Measurements from ENCODE around the gene C1orf116. TPM values are rescaled to one million over a fixed set of nuclear protein-coding genes. Genes with fewer than 3 reads are reported as not detected.
A peak's percentile ranks its signal among the peaks of the same experiment; 100 is the strongest.

The C1orf116 gene
- total RNA-seq, 1 experiment from 2014 or later = 0.52 TPM

DNA sequence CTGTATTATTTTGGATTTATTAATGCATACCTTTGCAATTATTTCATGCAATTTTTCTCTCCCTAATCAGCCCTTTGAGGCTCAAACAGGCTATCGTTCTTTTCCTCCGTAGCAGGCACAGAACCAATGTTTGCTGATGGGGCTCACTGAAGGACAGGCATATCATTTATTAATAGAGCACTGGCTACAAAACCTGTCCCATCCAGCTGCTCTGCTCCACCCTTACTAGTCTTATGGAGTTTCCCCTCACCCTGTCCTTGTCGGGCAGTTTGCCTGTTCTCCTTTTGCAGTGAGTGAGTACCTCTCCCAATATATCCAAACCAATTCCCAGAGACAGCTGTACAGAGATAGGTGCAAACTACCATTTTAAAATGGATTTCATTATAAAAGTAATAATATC lies 45.7 kb downstream of the C1orf116 start:
- no peaks in the 10 kb centered on the region; the same call in 1 of the 2 replicates for H3K27me3 ChIP-seq (ENCODE audit: control insufficient read depth, insufficient read depth, low read length)
- no peak overlapping the region for H3K4me3 ChIP-seq (ENCODE audit: insufficient read depth, low read depth, low read length)
- DNase-seq = no peak
- no peaks in the 10 kb centered on the region for H3K36me3 ChIP-seq (replicated peaks; ENCODE audit: control insufficient read depth, insufficient read depth, low read length)

DNA sequence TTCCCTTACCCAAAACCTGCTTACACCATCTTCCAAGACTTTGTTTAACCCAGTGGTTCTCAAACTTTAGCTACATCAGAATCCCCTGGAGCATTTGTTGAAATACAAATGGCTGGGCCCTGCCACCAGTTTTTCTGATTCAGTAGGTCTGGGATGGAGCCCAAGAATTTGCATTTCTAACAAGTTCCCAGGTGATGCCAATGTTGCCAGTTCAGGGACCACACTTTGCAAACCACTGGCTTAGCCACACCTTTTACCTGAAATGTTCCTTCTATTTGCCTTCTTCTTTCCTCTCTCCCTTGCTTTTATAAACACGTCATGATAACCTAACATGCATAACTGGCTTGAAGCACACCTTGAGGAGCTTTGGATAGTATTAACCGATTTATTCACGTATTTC lies 46.2 kb downstream of the C1orf116 start:
- Histone ChIP-seq H3K27me3 (ENCODE audit: control insufficient read depth, insufficient read depth, low read length) (no peaks in the 10 kb centered on the region; the same call in 1 of the 2 replicates), H3K4me3 (ENCODE audit: insufficient read depth, low read depth, low read length) (no peak overlapping the region), H3K36me3 (replicated peaks; ENCODE audit: control insufficient read depth, insufficient read depth, low read length) (no peaks in the 10 kb centered on the region)
- DNase-seq = no peak

DNA sequence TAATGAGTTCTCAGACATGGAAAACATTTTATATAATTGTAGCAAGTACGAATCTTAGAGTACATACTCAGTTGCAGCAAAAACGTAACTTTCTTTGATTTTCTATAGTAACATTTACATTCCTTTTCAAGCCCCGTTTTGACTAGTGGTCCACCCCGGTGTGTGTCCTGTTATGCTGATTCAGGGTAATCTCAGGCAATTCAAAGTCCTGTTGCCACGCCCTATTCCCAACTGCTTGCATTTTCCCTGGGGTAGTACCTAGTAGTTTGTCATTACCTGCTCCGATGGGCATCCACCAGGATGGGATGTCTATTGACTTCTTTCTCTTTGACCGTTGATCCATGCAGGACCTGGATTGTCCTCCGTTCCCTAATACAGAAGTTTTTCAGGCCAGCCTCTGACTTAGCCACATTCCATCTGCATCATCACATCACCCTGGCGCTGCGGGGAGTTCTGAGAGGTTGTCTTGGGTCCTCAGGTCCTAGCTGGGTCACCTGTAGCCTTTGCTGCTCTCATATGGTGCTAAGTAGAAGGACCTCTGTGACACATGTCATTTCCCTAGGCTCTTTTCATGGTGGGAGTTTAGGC lies 47.3 kb downstream of the C1orf116 start:
- Histone ChIP-seq H3K36me3 (replicated peaks; ENCODE audit: control insufficient read depth, insufficient read depth, low read length) (no peaks in the 10 kb centered on the region), H3K27me3 (ENCODE audit: control insufficient read depth, insufficient read depth, low read length) (no peaks in the 10 kb centered on the region; the same call in 1 of the 2 replicates), H3K4me3 (ENCODE audit: insufficient read depth, low read depth, low read length) (no peak overlapping the region)
- peak; percentile 20 for DNase-seq

GRCh38 chr1:206982216-206982615 lies 50.3 kb downstream of the C1orf116 start:
- DNase-seq = peak; percentile 46
- Histone ChIP-seq H3K36me3 (replicated peaks; ENCODE audit: control insufficient read depth, insufficient read depth, low read length) (no peaks in the 10 kb centered on the region), H3K4me3 (ENCODE audit: insufficient read depth, low read depth, low read length) (no peak overlapping the region), H3K27me3 (ENCODE audit: control insufficient read depth, insufficient read depth, low read length) (no peaks in the 10 kb centered on the region; the same call in 1 of the 2 replicates)

- H3K27me3 ChIP-seq (ENCODE audit: control insufficient read depth, insufficient read depth, low read length) = no peaks in the 10 kb centered on the region; the same call in 1 of the 2 replicates
- DNase-seq = no peak
- no peak overlapping the region for H3K4me3 ChIP-seq (ENCODE audit: insufficient read depth, low read depth, low read length)
- no peaks in the 10 kb centered on the region for H3K36me3 ChIP-seq (replicated peaks; ENCODE audit: control insufficient read depth, insufficient read depth, low read length)
Measured at GRCh38 chr1:206979379-206980043, 53.0 kb downstream of the C1orf116 start.

DNA sequence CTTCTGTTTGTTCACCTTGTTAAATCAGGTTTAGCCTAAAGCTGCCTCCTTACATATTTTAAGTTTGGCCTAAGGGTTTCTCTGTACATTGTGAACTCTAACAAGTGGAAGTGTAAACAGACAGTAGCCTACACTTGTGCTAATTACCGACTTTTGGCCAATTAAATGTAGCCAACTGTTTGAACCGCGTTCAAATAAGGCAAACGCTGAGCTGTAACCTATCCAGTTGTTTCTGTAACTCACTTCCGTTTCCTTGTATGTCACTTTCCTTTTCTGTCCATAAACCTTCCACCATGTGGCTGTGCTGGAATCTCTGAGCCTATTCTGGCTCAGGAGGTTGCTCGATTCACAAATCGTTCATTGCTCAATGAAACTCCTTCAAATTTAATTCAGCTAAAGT lies 54.3 kb downstream of the C1orf116 start:
- Histone ChIP-seq H3K27me3 (ENCODE audit: control insufficient read depth, insufficient read depth, low read length) (no peaks in the 10 kb centered on the region), H3K36me3 (replicated peaks; ENCODE audit: control insufficient read depth, insufficient read depth, low read length) (no peaks in the 10 kb centered on the region), H3K4me3 (ENCODE audit: insufficient read depth, low read depth, low read length) (no peak overlapping the region)
- no peak for DNase-seq

GRCh38 chr1:206975306-206975705 lies 57.2 kb downstream of the C1orf116 start:
- no peaks in the 10 kb centered on the region for H3K27me3 ChIP-seq (ENCODE audit: control insufficient read depth, insufficient read depth, low read length)

DNA sequence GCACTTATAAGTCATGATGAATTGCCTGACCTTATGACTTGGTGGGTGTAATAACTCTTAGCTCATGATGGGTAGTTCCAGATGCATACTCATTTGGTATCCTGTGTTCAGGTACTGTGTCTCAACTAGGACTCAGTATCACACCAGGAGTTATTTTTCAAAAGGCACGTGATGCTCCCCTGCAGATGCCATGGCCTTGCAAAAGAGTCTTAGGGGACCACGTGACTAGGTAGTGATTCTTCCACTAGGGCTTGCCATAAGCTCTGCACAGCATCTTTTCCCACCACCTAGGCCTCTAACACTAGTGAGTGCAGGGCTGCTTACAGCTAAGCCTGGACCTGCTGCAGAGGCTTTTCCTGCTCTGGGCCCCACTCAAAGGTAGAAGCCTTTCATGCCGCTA lies 58.4 kb downstream of the C1orf116 start:
- Histone ChIP-seq H3K4me3 (ENCODE audit: insufficient read depth, low read depth, low read length) (no peak overlapping the region), H3K27me3 (ENCODE audit: control insufficient read depth, insufficient read depth, low read length) (no peaks in the 10 kb centered on the region), H3K36me3 (replicated peaks; ENCODE audit: control insufficient read depth, insufficient read depth, low read length) (no peaks in the 10 kb centered on the region)
- no peak for DNase-seq

More at GRCh38 chr1:206975306-206975705, 57.2 kb downstream of the C1orf116 start:
- Histone ChIP-seq H3K4me3 (ENCODE audit: insufficient read depth, low read depth, low read length) (no peak overlapping the region), H3K36me3 (replicated peaks; ENCODE audit: control insufficient read depth, insufficient read depth, low read length) (no peaks in the 10 kb centered on the region)
- DNase-seq = no peak

DNA sequence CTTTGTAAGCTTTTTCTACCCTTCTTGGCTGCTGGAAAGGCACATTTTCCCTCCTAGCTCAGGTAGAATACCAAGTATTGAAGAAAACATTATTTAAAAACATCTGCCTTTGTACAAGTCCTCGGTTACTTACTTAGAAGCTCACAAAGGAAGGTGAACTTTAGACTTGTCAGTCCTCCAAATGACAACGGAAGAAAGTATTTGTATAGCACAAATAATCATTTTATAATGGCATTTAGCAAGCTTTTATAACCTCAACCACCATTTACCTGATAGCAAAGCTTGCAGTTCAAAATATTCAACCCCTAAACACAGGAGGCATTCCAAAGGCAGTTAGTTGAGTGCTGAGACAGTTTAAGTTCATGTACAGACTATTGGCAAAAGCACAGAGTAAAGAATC lies 59.8 kb downstream of the C1orf116 start:
- Histone ChIP-seq H3K27me3 (ENCODE audit: control insufficient read depth, insufficient read depth, low read length) (no peaks in the 10 kb centered on the region), H3K36me3 (replicated peaks; ENCODE audit: control insufficient read depth, insufficient read depth, low read length) (no peaks in the 10 kb centered on the region), H3K4me3 (ENCODE audit: insufficient read depth, low read depth, low read length) (no peak overlapping the region)

GRCh38 chr1:206971029-206971655 lies 61.4 kb downstream of the C1orf116 start:
- no peak for DNase-seq
- H3K4me3 ChIP-seq (ENCODE audit: insufficient read depth, low read depth, low read length) = no peak overlapping the region
- H3K27me3 ChIP-seq (ENCODE audit: control insufficient read depth, insufficient read depth, low read length) = no peaks in the 10 kb centered on the region
- no peaks in the 10 kb centered on the region for H3K36me3 ChIP-seq (replicated peaks; ENCODE audit: control insufficient read depth, insufficient read depth, low read length)

More for the DNA sequence above, 59.8 kb downstream of the C1orf116 start:
- DNase-seq = no peak

DNA sequence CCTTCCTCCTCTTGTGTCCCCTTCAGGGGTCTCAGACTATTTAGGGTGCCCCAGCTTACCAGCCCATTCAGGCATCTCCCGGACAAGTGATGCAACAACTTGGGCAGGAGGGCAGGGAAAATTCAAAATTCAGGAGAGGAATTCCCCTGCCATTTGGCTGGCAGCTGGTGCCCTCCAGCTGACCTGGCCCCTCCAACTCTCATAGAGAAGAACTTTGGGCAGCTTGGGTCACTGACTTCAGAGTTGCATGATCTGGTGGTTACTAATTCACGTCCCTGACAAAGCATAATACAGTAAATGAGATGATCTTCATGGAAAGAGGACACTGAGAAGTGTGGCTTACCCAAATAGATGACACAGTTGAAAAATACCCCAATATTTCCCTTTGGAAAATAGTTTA lies 62.1 kb downstream of the C1orf116 start, which contains the start of gene FCAMR:
TSS of gene FCAMR (minus strand) at position 15 of the 400 bp plus-strand sequence. CDS start 335 bp downstream, outside the sequence.
- DNase-seq = no peak
- H3K4me3 ChIP-seq (ENCODE audit: insufficient read depth, low read depth, low read length) = no peak within 1 kb of the TSS
- H3K27me3 ChIP-seq (ENCODE audit: control insufficient read depth, insufficient read depth, low read length) = no peaks in the 10 kb centered on the region
- H3K36me3 ChIP-seq (replicated peaks; ENCODE audit: control insufficient read depth, insufficient read depth, low read length) = no peaks in the 10 kb centered on the region

GRCh38 chr1:206969090-206969489 lies 63.5 kb downstream of the C1orf116 start:
- DNase-seq = no peak
- Histone ChIP-seq H3K36me3 (replicated peaks; ENCODE audit: control insufficient read depth, insufficient read depth, low read length) (no peaks in the 10 kb centered on the region), H3K27me3 (ENCODE audit: control insufficient read depth, insufficient read depth, low read length) (no peaks in the 10 kb centered on the region), H3K4me3 (ENCODE audit: insufficient read depth, low read depth, low read length) (no peak overlapping the region)
